ENCODE results near the gene P2RY2. TPM values are rescaled to one million over a fixed set of nuclear protein-coding genes. Genes with fewer than 3 reads are reported as not detected.
"Not testable (repeated sequence)": the region's sequence is repeated elsewhere in the genome, so short reads cannot be mapped to it uniquely, and the experiment has no call there.

Gene P2RY2
- total RNA-seq, 1 donor = 0.18 TPM

- no peak overlapping the region for H3K4me3 ChIP-seq (ENCODE audit: low read depth, low read length)
- no peak for TF ChIP-seq CTCF (IDR thresholded peaks at IDR 0.05; ENCODE audit: insufficient read depth, low read length)
- DNase-seq (ENCODE audit: low read depth) = no peak
Measured at GRCh38 chr11:73193251-73194033, 24.6 kb upstream of the P2RY2 start.

- DNase-seq (ENCODE audit: low read depth) = no peak
- no peak overlapping the region for H3K4me3 ChIP-seq (ENCODE audit: low read depth, low read length)
- no peak for TF ChIP-seq CTCF (IDR thresholded peaks at IDR 0.05; ENCODE audit: insufficient read depth, low read length)
Measured at GRCh38 chr11:73194034-73194507, 24.0 kb upstream of the P2RY2 start.

GRCh38 chr11:73194593-73194992 is 23.5 kb upstream of the P2RY2 start:
- no peak for TF ChIP-seq CTCF (IDR thresholded peaks at IDR 0.05; ENCODE audit: insufficient read depth, low read length)
- no peak overlapping the region for H3K4me3 ChIP-seq (ENCODE audit: low read depth, low read length)
- no peak for DNase-seq (ENCODE audit: low read depth)

- H3K4me3 ChIP-seq (ENCODE audit: low read depth, low read length) = no peak overlapping the region
- no peak for DNase-seq (ENCODE audit: low read depth)
- no peak for TF ChIP-seq CTCF (IDR thresholded peaks at IDR 0.05; ENCODE audit: insufficient read depth, low read length)
Measured at GRCh38 chr11:73195191-73196007, 22.7 kb upstream of the P2RY2 start.

GRCh38 chr11:73196576-73196975 is 21.5 kb upstream of the P2RY2 start:
- no peak for TF ChIP-seq CTCF (IDR thresholded peaks at IDR 0.05; ENCODE audit: insufficient read depth, low read length)

GRCh38 chr11:73197348-73197747 is 20.7 kb upstream of the P2RY2 start:
- DNase-seq (ENCODE audit: low read depth) = no peak
- no peak overlapping the region for H3K4me3 ChIP-seq (ENCODE audit: low read depth, low read length)
- no peak for TF ChIP-seq CTCF (IDR thresholded peaks at IDR 0.05; ENCODE audit: insufficient read depth, low read length)

More at GRCh38 chr11:73196576-73196975, 21.5 kb upstream of the P2RY2 start:
- no peak for DNase-seq (ENCODE audit: low read depth)
- no peak overlapping the region for H3K4me3 ChIP-seq (ENCODE audit: low read depth, low read length)

GRCh38 chr11:73197787-73198186 is 20.3 kb upstream of the P2RY2 start:
- H3K4me3 ChIP-seq (ENCODE audit: low read depth, low read length); DNase-seq (ENCODE audit: low read depth): not testable (repeated sequence)

Measured in fibroblast of the aortic adventitia (primary cell).